Stomach (tissue), 4 donors: Measurements from ENCODE around the gene ASTN1.

Experiments
- CTCF ChIP-seq, 7 experiments: fragments of 450-650 bp in 4 of 7; fragments of 200-600 bp in 3 of 7; sonication (generic) in 3 of 7; IDR thresholded peaks; one replicate each; pipeline ENCODE4 v1.5.1; 2016 to 2019; ENCODE audit warnings: antibody characterized with exemption in 7 of 7, control low read depth in 2 of 7, mild to moderate bottlenecking in 1 of 7
- POLR2A ChIP-seq, 4 donors: fragments of 450-650 bp; IDR thresholded peaks; one replicate each; pipeline ENCODE4 v1.6.1; 2016; ENCODE audit warnings: antibody characterized with exemption in 4 of 4, control low read depth in 2 of 4, mild to moderate bottlenecking in 1 of 4, moderate library complexity in 1 of 4

- no peak for TF ChIP-seq CTCF (IDR thresholded peaks at IDR 0.05)
- no peak for TF ChIP-seq POLR2A (IDR thresholded peaks at IDR 0.05)
Measured at GRCh38 chr1:176864211-176864610, 300.3 kb downstream of the ASTN1 start.
